WTC11 (cell line): ENCODE measurements around the gene SERPINE2. TPM values are rescaled to one million over a fixed set of nuclear protein-coding genes. Genes with fewer than 3 reads are reported as not detected.
A peak's percentile ranks its signal among the peaks of the same experiment; 100 is the strongest.

Source experiments
- ATAC-seq: fragments of 200-7000 bp; cut with Tn5 transposase; 2 replicates; pipeline ENCODE4 v1.10.0; 2021; ENCODE audit warnings: mild to moderate bottlenecking, moderate library complexity
- CTCF ChIA-PET: fragments of 300-600 bp; sonication (Branson Sonifier 250); formaldehyde crosslinking; loops from one replicate; lab custom pipeline; 2021; ENCODE audit warnings: antibody characterized with exemption; lab: Charles Lee
- POLR2A ChIA-PET: fragments of 350-600 bp; sonication (Branson Sonifier 250); formaldehyde crosslinking; loops from one replicate; lab custom pipeline; 2021; ENCODE audit warnings: antibody characterized with exemption; lab: Charles Lee
- DNase-seq: peaks from one replicate; pipeline ENCODE4 v3.0.0; 2021; ENCODE audit warnings: low spot score
- H3K27ac Mint-ChIP-seq: 2 replicates; pipeline ENCODE4 v1.8.0; 2021; ENCODE audit warnings: mixed read lengths
- H3K27me3 Mint-ChIP-seq: 2 replicates; pipeline ENCODE4 v1.8.0; 2021; ENCODE audit warnings: low read depth, mild to moderate bottlenecking, moderate library complexity, mixed read lengths
- H3K36me3 Mint-ChIP-seq: 2 replicates; pipeline ENCODE4 v1.8.0; 2021; ENCODE audit warnings: mixed read lengths
- H3K4me1 Mint-ChIP-seq: 2 replicates; pipeline ENCODE4 v1.8.0; 2022; ENCODE audit warnings: mixed read lengths
- H3K4me3 Mint-ChIP-seq: 2 replicates; pipeline ENCODE4 v1.8.0; 2021; ENCODE audit warnings: mild to moderate bottlenecking, moderate library complexity, mixed read lengths
- H3K9me3 Mint-ChIP-seq: 2 replicates; pipeline ENCODE4 v1.8.0; 2021; ENCODE audit warnings: mixed read lengths
- ATF2 ChIP-seq: sonication (generic); formaldehyde crosslinking; IDR thresholded peaks from 2 replicates; pipeline ENCODE4 v1.8.1; 2022; ENCODE audit warnings: low read depth, missing genetic modification reagents, borderline replicate concordance
- CBFB ChIP-seq: sonication (generic); formaldehyde crosslinking; IDR thresholded peaks from 2 replicates; pipeline ENCODE4 v1.8.1; 2022; ENCODE audit warnings: mild to moderate bottlenecking, low read depth, missing genetic modification reagents
- FOXJ3 ChIP-seq: sonication (generic); formaldehyde crosslinking; IDR thresholded peaks from 2 replicates; pipeline ENCODE4 v1.9.0; 2021; ENCODE audit warnings: missing genetic modification reagents, mild to moderate bottlenecking, borderline replicate concordance
- HMGA2 ChIP-seq: fragments of 250-450 bp; sonication (Bioruptor Pico); IDR thresholded peaks from 2 replicates; pipeline ENCODE4 v1.4.0; 2021; ENCODE audit warnings: mild to moderate bottlenecking, moderate library complexity
- KAT7 ChIP-seq: sonication (generic); formaldehyde crosslinking; IDR thresholded peaks from 2 replicates; pipeline ENCODE4 v1.8.1; 2023; ENCODE audit warnings: missing genetic modification reagents, mild to moderate bottlenecking, borderline replicate concordance
- NFE2L1 ChIP-seq: sonication (generic); formaldehyde crosslinking; IDR thresholded peaks from 2 replicates; pipeline ENCODE4 v1.8.1; 2023; ENCODE audit warnings: missing genetic modification reagents
- NFYB ChIP-seq: sonication (generic); formaldehyde crosslinking; conservative IDR thresholded peaks from 2 replicates; pipeline ENCODE4 v1.8.0; 2022; ENCODE audit warnings: low read depth, missing genetic modification reagents
- NR2C2 ChIP-seq: sonication (generic); formaldehyde crosslinking; IDR thresholded peaks from 2 replicates; pipeline ENCODE4 v1.8.0; 2022; ENCODE audit warnings: mild to moderate bottlenecking, missing genetic modification reagents
- PRRX2 ChIP-seq: fragments of 250-450 bp; sonication (Bioruptor Pico); IDR thresholded peaks from 2 replicates; pipeline ENCODE4 v1.8.0; 2021; ENCODE audit warnings: mild to moderate bottlenecking
- SOX15 ChIP-seq: fragments of 250-450 bp; sonication (Bioruptor Pico); IDR thresholded peaks from 2 replicates; pipeline ENCODE4 v1.9.0; 2021; ENCODE audit warnings: mild to moderate bottlenecking
- SP1 ChIP-seq: sonication (generic); formaldehyde crosslinking; conservative IDR thresholded peaks from 2 replicates; pipeline ENCODE4 v1.8.1; 2022; ENCODE audit warnings: missing genetic modification reagents
- TEAD1 ChIP-seq: sonication (generic); formaldehyde crosslinking; IDR thresholded peaks from 2 replicates; pipeline ENCODE4 v1.8.0; 2022; ENCODE audit warnings: mild to moderate bottlenecking, missing genetic modification reagents
- ZNF232 ChIP-seq: sonication (generic); formaldehyde crosslinking; IDR thresholded peaks from 2 replicates; pipeline ENCODE4 v1.8.0; 2022; ENCODE audit warnings: mild to moderate bottlenecking, missing genetic modification reagents
- ZNF423 ChIP-seq: fragments of 250-450 bp; sonication (Bioruptor Pico); IDR thresholded peaks from 2 replicates; pipeline ENCODE4 v2.1.2; 2022; ENCODE audit warnings: mild to moderate bottlenecking, moderate library complexity
- total RNA-seq: library from RNA; stranded (reverse); gene quantifications from 3 replicates; pipeline ENCODE4 v1.2.3, GENCODE V29; 2021
- TF ChIP-seq, protein P1 (sequence below): fragments of 250-450 bp; sonication (Bioruptor Pico); IDR thresholded peaks from 2 replicates; pipeline ENCODE4 v1.8.0; 2021; ENCODE audit warnings: mild to moderate bottlenecking
- TF ChIP-seq, protein P2 (sequence below): sonication (generic); formaldehyde crosslinking; IDR thresholded peaks from 2 replicates; pipeline ENCODE4 v1.8.0; 2023; ENCODE audit warnings: missing genetic modification reagents
- TF ChIP-seq, protein P3 (sequence below): sonication (generic); formaldehyde crosslinking; IDR thresholded peaks from 2 replicates; pipeline ENCODE4 v1.8.0; 2022; ENCODE audit warnings: mild to moderate bottlenecking, missing genetic modification reagents
- TF ChIP-seq, protein P4 (sequence below): sonication (generic); formaldehyde crosslinking; IDR thresholded peaks from 2 replicates; pipeline ENCODE4 v1.8.1; 2023; ENCODE audit warnings: mild to moderate bottlenecking, missing genetic modification reagents, moderate library complexity
- TF ChIP-seq, protein P5 (sequence below): fragments of 200-600 bp; IDR thresholded peaks from 2 replicates; pipeline ENCODE4 v1.8.0; 2022; ENCODE audit warnings: antibody characterized with exemption

Gene SERPINE2
- total RNA-seq, 1 experiment from 2014 or later: 60.4 TPM

DNA sequence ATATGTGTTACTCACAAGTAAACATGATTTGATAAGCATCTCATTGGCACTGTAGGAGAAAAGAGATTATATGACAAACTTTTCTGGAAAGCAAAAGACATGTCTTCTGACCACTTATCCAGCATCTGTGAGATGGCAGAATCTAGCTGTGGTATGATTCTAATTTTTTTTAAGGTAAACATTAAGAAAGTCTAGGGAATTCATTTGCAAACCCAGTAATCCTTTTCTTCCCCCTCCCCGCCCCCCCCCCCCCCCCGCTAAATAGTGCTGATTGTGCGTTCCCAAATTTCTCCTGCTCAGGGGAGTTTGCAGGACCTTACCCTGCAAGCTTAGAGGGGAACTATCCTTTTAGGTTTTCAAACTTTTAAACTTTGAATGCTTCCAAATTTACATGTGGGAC lies 69.8 kb downstream of the SERPINE2 start:
- no peaks in the 10 kb centered on the region for H3K9me3 Mint-ChIP-seq
- POLR2A ChIA-PET: interaction anchor here (0.5 to 1.2 kb wide), 2 partner anchors 31 to 191 kb away, joined by 3 read pairs; no protein-coding TSS in a partner anchor

GRCh38 chr2:223967981-223968380 lies 71.1 kb downstream of the SERPINE2 start:
- Mint-ChIP-seq H3K4me1 (peaks cover 22% of the 10 kb centered on the region), H3K4me3 (no peak overlapping the region), H3K36me3 (peaks cover 27% of the 10 kb centered on the region), H3K27me3 (no peaks in the 10 kb centered on the region), H3K27ac (peak overlapping the region; percentile 14; the same call in 1 of the 2 replicates), H3K9me3 (no peaks in the 10 kb centered on the region)
- TF ChIP-seq, protein P1, sequence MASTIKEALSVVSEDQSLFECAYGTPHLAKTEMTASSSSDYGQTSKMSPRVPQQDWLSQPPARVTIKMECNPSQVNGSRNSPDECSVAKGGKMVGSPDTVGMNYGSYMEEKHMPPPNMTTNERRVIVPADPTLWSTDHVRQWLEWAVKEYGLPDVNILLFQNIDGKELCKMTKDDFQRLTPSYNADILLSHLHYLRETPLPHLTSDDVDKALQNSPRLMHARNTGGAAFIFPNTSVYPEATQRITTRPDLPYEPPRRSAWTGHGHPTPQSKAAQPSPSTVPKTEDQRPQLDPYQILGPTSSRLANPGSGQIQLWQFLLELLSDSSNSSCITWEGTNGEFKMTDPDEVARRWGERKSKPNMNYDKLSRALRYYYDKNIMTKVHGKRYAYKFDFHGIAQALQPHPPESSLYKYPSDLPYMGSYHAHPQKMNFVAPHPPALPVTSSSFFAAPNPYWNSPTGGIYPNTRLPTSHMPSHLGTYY (CRISPR knock-in tag): 0 out of 2 replicates have a peak, but pooled peaks have one; percentile 17
- no peak for TF ChIP-seq PRRX2
- DNase-seq: no peak
- CTCF ChIA-PET: interaction anchor here (0.9 to 5.0 kb wide), 2 partner anchors 22 to 318 kb away, joined by 3 to 130 read pairs; no protein-coding TSS in a partner anchor
- no peak for ATAC-seq
- POLR2A ChIA-PET: no interaction called here

More for the DNA sequence above, 69.8 kb downstream of the SERPINE2 start:
- Mint-ChIP-seq H3K27me3 (no peaks in the 10 kb centered on the region), H3K4me3 (no peak overlapping the region), H3K36me3 (peaks cover 22% of the 10 kb centered on the region), H3K27ac (no peak overlapping the region), H3K4me1 (peaks cover 22% of the 10 kb centered on the region)
- CTCF ChIA-PET: interaction anchor here (0.6 to 5.0 kb wide), 17 partner anchors 9 to 400 kb away, joined by 3 to 130 read pairs (median 9); partner anchors contain the start of genes MRPL44 and SERPINE2
- no peak for DNase-seq
- ATAC-seq: no peak
- TF ChIP-seq FOXJ3 (no peak), KAT7 (CRISPR knock-in tag) (no peak), HMGA2 (CRISPR knock-in tag) (no peak), ATF2 (CRISPR knock-in tag) (no peak)

DNA sequence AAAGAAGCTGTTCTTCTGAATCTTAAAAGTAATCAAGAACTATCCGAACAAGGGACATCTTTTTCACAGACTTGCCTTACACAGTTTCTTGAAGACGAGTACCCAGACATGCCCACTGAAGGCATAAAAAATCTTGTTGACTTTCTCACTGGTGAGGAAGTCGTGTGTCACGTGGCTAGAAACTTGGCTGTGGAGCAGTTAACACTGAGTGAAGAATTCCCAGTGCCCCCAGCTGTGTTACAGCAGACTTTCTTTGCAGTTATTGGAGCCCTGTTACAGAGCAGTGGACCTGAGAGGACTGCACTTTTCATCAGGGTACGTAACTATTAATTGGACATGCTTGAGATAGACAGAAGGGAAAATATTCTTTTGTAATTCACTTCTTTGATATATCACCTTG lies 79.4 kb downstream of the SERPINE2 start:
- no peak for ATAC-seq
- TF ChIP-seq NFE2L1 (CRISPR knock-in tag) (no peak), TEAD1 (CRISPR knock-in tag) (no peak), SOX15 (CRISPR knock-in tag) (no peak), SP1 (CRISPR knock-in tag) (no peak), NFYB (CRISPR knock-in tag) (no peak), ZNF232 (no peak), NR2C2 (CRISPR knock-in tag) (no peak), CBFB (no peak), ZNF423 (CRISPR knock-in tag) (no peak)
- TF ChIP-seq, protein P2, sequence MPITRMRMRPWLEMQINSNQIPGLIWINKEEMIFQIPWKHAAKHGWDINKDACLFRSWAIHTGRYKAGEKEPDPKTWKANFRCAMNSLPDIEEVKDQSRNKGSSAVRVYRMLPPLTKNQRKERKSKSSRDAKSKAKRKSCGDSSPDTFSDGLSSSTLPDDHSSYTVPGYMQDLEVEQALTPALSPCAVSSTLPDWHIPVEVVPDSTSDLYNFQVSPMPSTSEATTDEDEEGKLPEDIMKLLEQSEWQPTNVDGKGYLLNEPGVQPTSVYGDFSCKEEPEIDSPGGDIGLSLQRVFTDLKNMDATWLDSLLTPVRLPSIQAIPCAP (CRISPR knock-in tag): no peak
- TF ChIP-seq, protein P3, sequence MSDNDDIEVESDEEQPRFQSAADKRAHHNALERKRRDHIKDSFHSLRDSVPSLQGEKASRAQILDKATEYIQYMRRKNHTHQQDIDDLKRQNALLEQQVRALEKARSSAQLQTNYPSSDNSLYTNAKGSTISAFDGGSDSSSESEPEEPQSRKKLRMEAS (CRISPR knock-in tag): no peak
- TF ChIP-seq, protein P4, sequence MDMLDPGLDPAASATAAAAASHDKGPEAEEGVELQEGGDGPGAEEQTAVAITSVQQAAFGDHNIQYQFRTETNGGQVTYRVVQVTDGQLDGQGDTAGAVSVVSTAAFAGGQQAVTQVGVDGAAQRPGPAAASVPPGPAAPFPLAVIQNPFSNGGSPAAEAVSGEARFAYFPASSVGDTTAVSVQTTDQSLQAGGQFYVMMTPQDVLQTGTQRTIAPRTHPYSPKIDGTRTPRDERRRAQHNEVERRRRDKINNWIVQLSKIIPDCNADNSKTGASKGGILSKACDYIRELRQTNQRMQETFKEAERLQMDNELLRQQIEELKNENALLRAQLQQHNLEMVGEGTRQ (CRISPR knock-in tag): no peak
- TF ChIP-seq, protein P5, sequence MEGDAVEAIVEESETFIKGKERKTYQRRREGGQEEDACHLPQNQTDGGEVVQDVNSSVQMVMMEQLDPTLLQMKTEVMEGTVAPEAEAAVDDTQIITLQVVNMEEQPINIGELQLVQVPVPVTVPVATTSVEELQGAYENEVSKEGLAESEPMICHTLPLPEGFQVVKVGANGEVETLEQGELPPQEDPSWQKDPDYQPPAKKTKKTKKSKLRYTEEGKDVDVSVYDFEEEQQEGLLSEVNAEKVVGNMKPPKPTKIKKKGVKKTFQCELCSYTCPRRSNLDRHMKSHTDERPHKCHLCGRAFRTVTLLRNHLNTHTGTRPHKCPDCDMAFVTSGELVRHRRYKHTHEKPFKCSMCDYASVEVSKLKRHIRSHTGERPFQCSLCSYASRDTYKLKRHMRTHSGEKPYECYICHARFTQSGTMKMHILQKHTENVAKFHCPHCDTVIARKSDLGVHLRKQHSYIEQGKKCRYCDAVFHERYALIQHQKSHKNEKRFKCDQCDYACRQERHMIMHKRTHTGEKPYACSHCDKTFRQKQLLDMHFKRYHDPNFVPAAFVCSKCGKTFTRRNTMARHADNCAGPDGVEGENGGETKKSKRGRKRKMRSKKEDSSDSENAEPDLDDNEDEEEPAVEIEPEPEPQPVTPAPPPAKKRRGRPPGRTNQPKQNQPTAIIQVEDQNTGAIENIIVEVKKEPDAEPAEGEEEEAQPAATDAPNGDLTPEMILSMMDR: no peak
- TF ChIP-seq, all 79 proteins: peak for 0
- Mint-ChIP-seq H3K4me3 (peak overlapping the region; percentile 21; the same call in 1 of the 2 replicates), H3K27me3 (no peaks in the 10 kb centered on the region; the same call in 1 of the 2 replicates), H3K27ac (peak overlapping the region; percentile 25; the same call in 1 of the 2 replicates), H3K9me3 (no peaks in the 10 kb centered on the region), H3K36me3 (peaks cover 36% of the 10 kb centered on the region), H3K4me1 (peaks cover 39% of the 10 kb centered on the region)
- ChIA-PET CTCF (no interaction called here), POLR2A (no interaction called here)
- no peak for DNase-seq
